ENCODE data around the gene SMTN.
"Not testable (repeated sequence)": the region's sequence is repeated elsewhere in the genome, so short reads cannot be mapped to it uniquely, and the experiment has no call there.

Gene SMTN

GRCh38 chr22:31073545-31074145 lies 7.5 kb upstream of the SMTN start:
- not testable (repeated sequence) for DNase-seq

DNA sequence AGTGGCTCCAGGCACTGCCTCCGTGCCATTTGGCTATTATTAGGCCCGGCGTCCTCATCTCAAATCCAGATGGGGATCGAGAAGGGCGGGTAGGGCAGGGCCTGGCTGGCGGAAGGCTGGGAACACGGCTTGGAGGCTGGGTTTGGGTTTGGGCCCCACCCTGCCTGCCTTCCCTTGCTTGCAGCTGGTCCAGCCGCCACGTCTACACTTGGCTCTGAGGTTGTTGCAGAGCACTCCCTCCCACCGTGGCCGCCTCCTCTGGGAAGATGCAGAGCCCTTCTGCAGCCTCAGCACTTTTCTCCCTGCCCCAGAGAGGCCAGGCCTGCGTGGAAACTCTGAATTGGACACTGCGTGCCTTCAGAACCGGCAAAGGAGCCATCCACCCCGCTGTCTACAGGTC lies 5.2 kb upstream of the SMTN start:
- DNase-seq = no peak

GRCh38 chr22:31077681-31078080 lies 3.4 kb upstream of the SMTN start:
- DNase-seq = no peak

GRCh38 chr22:31078389-31078788 lies 2.7 kb upstream of the SMTN start:
- DNase-seq = not testable (repeated sequence)

GRCh38 chr22:31079095-31079642 lies 1.9 kb upstream of the SMTN start:
- no peak for DNase-seq

DNA sequence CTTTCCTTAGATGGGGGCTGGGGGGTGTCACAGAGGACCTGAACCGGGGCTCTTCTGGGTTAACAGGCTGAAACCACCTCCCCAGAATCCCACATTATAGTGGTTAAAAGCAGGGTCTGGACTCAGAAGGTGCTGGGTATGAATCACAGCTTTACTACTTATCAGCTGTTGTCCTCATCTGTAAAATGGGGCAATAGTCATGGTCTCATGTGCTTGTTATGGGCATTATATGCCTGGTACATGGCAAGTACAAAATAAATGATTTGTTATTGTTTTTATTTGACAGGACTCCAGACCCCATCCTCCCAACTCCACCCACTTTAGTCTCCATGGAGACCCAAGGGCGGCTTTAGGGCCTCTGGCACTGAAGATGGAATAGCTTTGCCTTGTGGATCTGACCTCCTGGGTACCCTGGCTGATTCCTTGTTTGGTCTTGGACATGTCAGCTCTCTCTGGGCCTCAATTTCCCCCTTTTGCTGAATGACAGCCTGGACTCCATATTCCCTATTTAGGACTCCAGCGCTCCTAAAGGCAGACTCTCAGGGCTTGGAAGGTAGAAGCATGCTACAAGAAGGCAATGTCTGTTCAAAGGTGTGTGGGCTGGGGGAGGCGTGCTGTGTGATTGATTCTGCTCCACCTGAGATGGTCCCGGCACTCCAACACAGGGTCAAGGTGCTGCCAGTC lies 812 bp upstream of the SMTN start:
- no peak for DNase-seq

DNA sequence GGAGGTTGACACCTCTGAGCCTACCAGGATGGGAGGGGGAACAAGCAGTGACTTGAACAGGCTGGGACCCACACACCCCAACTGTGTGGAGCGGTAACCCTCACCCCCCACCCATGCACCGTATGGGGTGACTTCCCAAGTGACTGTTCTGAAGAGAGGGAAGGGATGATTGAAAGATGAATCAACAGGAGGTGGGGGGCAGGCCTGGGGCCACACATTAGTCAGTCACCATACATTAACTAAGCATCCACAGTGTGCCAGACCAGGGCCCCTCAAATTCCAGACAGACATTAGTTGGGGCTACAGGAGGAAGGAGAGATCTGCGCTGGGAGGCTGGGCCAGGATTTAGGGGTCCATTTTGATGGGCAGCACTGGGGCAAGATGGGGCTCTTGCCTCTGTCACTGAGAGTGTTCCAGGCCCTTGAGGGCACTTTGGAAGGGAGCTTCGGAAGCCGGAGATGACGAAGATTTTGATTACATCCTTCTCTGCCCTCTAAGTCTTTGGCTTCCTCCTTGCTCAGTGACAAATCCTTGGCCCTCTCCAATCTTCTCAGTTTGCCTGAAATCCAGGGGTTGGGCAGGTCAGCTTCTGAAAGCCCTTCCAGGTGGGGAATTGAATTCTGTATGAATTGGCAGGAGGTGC lies 966 bp downstream of the SMTN start:
- DNase-seq = no peak

DNA sequence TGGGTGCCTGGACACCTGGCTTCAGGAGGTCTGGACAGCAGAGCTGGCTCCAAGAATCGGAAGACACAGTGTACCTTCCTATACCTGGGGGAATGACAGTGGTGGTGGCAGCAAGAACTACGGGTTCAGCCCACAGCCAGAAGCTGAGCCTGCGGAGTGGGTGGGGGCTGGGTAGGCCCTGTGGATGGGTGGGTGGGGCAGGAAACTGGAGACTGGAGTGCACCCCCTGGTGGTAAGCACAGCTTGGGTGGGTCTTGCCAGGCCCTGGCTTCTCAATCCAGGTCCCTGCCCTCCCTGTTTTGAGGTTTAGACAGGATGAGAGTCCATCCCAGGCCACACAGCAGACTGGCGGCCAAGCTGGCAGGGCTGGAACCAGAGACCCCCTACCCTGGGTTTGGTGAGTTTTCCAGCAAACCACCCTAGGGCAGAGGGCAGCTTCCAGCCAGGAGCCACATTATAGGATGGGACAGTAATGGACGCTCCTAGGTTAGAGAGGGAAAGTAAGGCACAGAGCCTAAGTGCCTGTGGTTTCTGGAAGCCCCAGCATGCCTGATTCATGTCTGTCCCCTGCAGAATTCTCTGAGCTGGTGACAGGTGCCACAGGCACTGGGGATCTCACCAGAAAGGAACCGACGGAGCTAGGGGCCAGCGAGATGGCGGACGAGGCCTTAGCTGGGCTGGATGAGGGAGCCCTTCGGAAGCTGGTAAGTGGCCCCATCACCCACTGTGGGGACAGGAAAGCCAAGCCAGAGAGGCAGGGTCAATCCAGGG lies 1.7 kb downstream of the SMTN start:
- DNase-seq = no peak

- no peak for DNase-seq
These were observed 2.3 kb downstream of the SMTN start for GRCh38 chr22:31083377-31083768.

- no peak for DNase-seq
These were observed 3.0 kb downstream of the SMTN start for GRCh38 chr22:31083923-31084810.

GRCh38 chr22:31084811-31085492 lies 3.8 kb downstream of the SMTN start:
- DNase-seq = no peak

- no peak for DNase-seq
These were observed 4.3 kb downstream of the SMTN start for GRCh38 chr22:31085493-31085824.

GRCh38 chr22:31085928-31086327 lies 4.8 kb downstream of the SMTN start:
- DNase-seq = no peak

- DNase-seq = no peak
These were observed 5.7 kb downstream of the SMTN start for GRCh38 chr22:31086703-31087330.

- DNase-seq = no peak
These were observed 6.7 kb downstream of the SMTN start for GRCh38 chr22:31087744-31088215.

GRCh38 chr22:31088233-31088986 lies 7.3 kb downstream of the SMTN start:
- DNase-seq = no peak

DNA sequence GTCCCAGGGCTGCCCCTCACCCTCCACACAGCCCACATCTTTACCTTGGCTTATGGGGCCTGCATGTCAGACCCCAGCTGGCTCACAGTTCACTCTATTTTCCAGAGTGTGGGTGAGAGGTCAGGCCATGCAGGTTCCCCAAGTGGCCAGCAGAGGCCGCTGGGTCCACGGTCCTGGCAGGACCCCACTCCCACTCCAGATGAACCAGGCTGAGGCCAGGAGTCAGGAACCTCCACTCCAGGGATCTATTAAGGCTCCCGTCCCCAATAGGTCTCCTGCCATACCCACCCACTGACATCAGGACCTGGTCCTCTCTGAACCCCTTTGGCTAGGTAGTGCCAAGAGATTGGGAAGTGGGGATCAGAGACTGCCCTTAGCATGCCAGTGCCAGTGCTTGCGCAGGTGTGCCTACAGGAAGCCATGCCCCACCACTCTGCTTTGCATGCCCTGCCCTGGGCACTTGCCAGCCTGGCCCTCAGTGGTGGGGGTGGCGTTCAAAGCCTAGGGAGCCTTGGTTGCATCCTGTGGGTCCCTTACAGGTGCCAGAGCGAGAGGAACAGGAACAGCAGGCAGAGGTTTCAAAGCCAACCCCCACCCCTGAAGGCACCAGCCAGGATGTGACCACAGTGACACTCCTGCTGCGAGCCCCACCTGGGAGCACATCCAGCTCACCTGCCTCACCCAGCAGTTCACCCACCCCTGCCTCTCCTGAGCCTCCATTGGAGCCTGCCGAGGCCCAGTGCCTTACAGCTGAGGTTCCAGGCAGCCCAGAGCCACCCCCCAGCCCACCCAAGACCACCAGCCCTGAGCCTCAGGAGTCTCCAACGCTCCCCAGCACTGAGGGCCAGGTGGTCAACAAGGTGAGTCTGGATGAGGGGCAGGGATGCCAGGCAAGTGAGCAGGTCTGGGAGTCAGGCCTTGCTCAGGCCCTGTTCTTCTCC lies 8.3 kb downstream of the SMTN start:
- DNase-seq = no peak

DNA sequence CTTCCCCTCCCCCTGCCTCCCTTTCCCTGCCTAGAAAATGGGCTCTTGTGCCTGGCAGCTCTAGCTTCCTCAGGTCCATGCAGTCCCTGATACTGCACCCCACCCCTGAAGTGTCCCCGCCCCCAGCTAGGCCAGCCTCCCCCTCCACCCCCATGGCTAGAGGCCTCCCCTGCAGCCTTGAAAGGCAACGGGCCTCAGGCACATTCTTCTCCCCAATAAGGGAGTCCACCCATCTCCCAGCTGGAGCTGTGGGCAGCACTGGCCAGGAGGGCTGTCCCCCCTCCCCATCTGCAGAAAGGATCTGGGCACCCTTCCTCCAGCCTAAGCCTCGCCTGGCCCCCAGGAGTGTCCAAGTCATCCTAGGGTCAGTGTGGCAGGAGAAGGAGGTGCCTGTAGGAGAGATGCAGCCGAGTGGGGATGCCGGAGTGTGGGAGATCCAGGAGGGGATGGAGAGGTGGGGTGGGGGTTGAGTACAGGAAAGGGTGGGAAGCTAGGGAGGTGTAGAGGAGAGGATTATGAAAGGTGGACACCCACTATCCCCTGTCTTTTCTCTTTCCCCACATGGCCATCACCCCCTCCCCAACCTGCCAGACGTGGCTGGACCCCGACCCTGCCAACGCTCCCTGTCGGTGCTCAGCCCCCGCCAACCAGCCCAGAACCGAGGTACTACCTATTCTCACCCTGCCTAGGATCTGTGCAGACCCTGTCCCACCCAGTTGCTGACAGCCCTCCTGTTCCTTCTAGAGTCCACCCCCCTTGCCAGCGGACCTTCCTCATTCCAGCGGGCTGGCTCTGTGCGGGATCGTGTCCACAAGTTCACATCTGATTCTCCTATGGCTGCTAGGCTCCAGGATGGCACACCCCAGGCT lies 9.3 kb downstream of the SMTN start:
- DNase-seq = no peak
